ENCODE measurements around the gene LAX1.
"Not testable (repeated sequence)": the region's sequence is repeated elsewhere in the genome, so short reads cannot be mapped to it uniquely, and the experiment has no call there.

LAX1 gene

DNA sequence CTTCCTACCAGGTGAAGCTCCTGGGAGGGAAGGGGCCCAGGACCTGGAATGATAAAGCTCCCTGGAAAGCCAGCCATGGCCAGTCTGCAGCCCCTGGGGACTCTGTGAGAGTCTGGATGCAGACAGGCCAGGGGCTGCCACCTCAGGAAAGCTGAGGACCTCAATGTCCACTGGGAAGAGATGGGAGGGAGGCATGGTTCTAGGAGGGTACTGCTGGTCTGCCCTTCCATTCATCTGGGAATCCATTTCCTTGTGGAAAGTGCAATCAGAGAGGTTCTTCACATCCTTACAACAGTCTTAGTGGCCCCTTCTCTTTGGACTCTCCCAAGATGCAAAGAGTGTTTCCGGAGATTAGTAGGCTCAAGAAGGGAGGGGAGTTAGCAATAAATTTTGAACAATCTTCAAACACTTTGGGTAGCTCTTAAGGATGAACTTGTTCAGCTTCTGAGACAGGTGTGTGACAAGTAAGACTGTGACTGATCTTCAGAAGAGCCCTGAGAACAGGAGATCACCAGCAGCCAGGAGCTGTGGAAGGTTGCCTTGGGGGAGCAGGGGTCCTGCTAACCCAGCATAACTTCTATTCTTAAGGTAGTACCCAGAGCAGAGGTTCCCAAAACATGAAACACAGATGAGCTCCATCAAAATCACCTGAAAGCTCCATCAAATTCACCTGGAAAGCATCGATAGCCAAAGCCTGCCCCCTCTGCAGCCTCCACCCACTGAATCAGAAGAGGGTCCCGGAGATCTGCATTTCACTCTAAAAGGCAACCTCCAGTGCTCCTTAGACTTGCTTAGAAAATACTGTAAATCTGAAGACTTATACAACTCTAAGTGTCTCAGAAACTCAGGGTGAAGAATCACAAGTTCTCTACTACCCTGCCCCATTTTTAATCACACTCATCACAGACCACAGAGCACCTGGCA, 616 bp upstream of the LAX1 start:
- no peak overlapping the region for H3K4me3 ChIP-seq (ENCODE audit: low read depth, low read length)
- no peak for DNase-seq (ENCODE audit: low read depth)

DNA sequence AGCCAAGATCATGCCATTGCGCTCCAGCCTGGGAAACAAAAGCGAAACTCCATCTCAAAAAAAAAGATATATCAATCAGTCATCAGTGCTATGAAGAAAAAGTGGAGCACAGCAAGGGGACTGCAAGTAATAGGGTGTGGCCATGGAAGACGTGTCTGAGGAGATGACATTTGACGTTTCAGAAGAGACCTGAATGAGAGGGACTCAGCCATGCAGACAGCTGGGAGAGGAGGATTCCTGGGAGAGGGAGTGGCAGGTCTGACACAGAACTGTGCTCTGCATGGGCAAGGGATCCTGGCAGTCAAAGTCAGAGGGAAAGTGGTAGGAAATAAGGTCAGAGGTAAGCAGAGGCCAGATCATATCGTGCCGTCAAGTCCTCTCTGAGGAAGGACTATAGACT, 3.3 kb downstream of the LAX1 start:
- no peak overlapping the region for H3K4me3 ChIP-seq (ENCODE audit: low read depth, low read length)
- DNase-seq (ENCODE audit: low read depth): no peak

DNA sequence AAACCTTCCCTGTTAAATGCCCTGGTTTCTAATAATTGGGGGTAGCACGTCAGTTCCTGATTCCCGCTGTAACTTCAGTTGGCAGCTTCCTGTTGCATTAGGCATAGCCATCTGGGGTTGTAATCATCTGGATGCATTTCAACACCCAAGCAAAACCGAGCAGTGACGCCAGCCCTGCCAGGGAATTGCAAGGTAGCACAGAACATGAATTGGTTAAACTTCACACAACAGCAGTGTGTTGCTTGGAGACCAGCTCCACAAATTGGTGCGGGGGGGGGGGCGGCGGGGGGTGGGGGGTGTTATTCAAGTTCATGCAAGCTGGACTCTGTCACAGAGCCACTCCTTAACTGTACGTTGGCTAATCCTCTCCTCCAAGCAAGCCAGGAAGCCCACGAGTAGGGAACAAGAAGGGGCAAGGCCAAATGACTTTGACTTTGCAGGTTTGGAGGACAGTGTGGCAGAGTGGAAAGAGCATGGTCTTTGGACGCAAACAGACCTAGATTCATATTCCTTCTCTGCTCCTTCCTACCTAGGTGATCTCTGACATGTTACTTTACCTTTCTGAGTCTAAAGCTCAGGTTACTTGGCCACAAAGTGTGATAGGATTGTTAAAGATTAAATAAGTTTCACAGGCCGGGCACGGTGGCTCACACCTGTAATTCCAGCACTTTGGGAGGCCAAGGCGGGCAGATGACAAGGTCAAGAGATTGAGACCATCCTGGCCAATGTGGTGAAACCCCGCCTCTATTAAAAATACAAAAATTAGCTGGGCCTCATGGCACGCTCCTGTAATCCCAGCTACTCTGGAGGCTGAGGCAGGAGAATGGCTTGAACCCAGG, 4.7 kb downstream of the LAX1 start:
- peak; percentile 84 for DNase-seq (ENCODE audit: low read depth)
- no peak overlapping the region for H3K4me3 ChIP-seq (ENCODE audit: low read depth, low read length)

DNA sequence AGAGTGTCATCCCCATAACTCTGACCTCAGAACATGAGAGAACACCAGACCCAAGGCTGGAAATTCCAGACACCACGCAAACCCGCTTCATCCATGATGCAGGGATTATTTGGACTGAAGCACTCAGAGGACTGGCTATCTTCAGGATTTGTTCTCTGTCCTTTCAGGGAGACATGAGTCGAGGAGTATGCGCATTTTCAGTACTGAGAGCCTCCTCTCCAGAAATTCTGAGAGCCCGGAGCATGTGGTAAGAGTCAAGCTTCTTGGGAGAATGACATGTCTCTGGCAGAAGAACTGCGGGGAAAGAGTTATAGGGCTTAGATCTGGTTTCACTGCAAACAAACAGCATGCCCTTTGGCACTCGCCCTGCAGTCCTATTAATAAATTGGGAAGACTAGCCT, 6.9 kb downstream of the LAX1 start:
- DNase-seq (ENCODE audit: low read depth): no peak
- no peak overlapping the region for H3K4me3 ChIP-seq (ENCODE audit: low read depth, low read length)

DNA sequence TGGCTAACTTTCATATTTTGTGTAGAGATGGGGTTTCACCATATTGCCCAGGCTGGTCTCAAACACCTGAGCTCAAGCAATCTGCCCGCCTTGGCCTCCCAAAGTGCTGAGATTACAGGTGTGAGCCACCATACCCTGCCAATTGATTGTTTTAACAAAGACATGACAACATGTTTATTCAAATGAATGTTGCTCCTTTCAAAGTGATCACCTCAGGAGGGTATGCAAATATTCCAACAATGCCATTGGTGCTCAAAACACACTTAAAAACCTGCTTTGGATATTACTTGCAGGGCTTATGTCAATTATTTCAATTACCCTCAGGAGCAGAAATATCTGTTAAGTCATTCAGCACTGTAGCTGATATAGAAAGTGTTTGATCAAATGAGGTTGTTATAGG, 7.9 kb downstream of the LAX1 start:
- no peak overlapping the region for H3K4me3 ChIP-seq (ENCODE audit: low read depth, low read length)
- no peak for DNase-seq (ENCODE audit: low read depth)

DNA sequence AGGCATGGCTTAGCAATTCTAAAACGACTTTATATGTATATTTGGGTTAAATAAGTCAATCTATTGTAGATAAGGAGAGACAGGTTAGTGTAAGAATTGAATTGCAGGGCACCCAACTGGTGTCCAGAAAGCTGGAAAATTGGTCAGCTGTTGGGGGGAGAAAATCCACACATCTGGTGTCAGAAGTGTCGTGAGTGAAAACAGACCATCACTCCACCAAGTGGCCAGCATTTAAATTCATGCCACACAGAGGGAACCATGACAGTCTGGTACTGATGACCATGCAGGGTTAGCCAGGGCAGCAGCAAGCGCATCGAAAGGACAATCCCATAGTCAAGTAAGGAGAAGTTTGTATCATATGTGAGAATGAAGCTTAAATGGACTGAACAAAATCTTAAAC, 11.7 kb downstream of the LAX1 start:
- H3K4me3 ChIP-seq (ENCODE audit: low read depth, low read length): no peak overlapping the region
- no peak for DNase-seq (ENCODE audit: low read depth)

DNA sequence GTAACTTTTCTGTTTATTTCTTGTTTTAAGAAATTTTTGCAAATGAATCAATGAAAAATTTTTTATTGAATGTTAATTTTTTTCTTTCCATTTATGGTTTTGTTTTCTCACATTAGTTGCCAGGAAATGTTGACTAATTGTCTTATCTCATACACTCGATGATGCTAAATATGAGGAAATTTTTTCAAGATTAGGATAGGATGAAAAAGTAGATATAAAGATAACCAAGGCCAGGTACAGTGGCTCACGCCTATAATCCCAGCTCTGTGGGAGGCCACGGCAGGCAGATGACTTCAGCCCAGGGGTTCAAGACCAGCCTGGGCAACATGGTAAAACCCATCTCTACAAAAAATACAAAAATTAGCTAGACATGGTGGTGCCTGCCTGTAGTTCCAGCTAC, 12.6 kb downstream of the LAX1 start:
- no peak overlapping the region for H3K4me3 ChIP-seq (ENCODE audit: low read depth, low read length)
- DNase-seq (ENCODE audit: low read depth): no peak

DNA sequence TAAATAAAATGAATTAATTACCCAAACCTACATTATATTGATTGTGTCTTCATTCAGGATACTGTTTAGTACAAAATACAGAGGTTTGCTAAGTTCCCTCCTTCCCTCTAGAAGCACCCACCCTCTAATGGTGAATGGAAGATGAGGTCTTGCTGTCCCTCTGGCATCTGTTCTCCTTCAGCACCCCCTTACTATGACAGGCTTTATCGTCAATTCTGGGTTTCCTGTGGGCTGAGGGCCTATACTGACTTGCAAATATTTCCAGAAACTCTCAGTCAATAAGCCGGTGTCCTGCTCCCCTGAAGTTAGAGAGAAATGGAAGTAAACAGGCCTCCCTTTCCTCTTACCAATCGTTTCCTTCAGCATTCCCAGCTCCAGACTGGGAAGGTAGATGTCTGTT, 13.2 kb downstream of the LAX1 start:
- DNase-seq (ENCODE audit: low read depth): no peak
- no peak overlapping the region for H3K4me3 ChIP-seq (ENCODE audit: low read depth, low read length)

DNA sequence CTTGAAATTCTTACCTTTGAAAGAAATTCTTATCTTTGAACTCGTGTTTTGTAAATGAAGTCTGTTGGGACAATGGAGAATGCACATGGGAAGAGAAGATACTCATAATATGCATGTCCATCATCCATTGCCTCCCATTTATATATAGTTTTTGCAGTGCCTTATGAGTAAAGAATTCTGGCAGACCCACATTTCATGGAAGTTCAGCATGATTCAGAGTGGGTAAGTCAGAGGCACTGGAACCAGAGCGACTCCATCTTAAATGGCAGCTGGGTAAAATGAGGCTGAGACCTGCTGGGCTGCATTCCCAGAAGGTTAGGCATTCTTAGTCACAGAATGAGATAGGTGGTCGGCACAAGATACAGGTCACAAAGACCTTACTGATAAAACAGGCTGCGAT, 13.8 kb downstream of the LAX1 start:
- H3K4me3 ChIP-seq (ENCODE audit: low read depth, low read length): no peak overlapping the region
- DNase-seq (ENCODE audit: low read depth): no peak

DNA sequence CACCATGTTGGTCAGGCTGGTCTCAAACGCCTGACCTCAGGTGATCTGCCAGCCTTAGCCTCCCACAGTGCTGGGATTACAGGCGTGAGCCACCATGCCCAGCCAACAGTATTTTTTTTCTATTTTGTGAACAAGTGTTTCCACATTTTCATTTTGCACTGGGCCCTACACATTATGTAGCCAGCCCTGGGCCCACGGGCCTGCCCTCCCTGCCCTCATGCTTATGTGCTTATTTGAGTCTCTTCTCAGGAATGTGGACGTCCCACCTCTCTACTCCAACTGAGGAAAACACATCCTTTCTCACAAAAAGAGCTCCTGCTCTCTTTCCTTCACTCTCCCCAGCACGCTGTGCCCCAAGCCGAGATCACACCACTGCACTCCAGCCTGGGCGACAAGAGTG, 17.0 kb downstream of the LAX1 start:
- no peak for DNase-seq (ENCODE audit: low read depth)
- H3K4me3 ChIP-seq (ENCODE audit: low read depth, low read length): no peak overlapping the region

DNA sequence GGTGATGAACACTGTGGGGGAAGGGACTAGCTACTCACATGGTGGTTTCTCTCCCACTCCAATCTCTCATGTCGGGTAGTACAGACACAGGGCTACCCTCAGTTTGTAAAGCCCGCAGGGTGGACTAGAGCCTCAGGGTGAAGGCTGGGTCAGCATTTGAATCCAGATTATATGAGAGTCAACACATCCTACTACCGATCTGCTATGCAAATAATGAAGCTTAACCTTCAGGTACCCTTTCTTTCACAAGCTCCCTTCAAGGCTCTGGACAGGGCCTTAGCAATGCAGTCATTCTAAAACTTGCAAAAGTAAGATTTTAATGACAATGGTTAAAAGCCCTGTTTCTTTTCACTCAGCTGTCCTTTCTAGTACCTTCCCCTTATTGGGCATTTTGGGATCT, 25.0 kb downstream of the LAX1 start:
- DNase-seq (ENCODE audit: low read depth): no peak
- H3K4me3 ChIP-seq (ENCODE audit: low read depth, low read length): no peak overlapping the region

DNA sequence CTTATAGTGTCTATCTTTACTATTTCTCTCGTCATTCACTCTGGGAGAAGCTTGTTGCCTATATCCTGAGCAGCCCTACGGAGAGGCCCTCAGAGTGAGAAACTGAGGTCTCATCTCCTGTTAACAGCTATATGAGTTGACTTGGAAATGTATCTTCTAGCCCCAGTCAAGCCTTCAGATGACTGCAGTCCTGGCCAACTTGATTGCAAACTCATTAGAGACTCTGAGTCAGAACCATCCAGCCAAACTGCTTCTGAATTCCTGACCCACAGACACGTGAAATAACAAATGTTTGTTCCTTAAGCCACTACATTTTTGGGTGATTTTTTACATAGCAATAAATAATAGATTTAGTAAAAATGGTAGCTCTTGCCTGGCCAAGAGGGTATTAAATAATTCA, 26.5 kb downstream of the LAX1 start:
- no peak for DNase-seq (ENCODE audit: low read depth)
- no peak overlapping the region for H3K4me3 ChIP-seq (ENCODE audit: low read depth, low read length)

DNA sequence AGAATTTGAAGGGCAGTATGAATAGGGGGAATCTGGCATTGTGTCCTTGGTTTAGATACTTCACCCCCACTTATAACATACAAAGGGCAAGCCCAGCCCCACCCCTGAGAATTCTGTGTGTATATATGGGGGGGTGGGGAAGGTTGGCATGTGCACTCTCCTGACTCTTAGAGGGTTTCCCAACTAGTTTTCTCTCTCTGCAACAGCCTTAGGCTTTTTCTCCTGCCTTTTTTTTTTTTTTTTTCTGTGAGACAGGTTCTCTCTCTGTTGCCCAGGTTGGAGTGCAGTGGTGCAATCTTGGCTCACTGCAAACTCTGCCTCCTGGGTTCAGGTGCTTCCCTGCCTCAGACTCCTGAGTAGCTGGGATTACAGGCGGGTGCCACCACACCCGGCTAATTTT, 27.5 kb downstream of the LAX1 start:
- DNase-seq (ENCODE audit: low read depth): no peak
- no peak overlapping the region for H3K4me3 ChIP-seq (ENCODE audit: low read depth, low read length)

DNA sequence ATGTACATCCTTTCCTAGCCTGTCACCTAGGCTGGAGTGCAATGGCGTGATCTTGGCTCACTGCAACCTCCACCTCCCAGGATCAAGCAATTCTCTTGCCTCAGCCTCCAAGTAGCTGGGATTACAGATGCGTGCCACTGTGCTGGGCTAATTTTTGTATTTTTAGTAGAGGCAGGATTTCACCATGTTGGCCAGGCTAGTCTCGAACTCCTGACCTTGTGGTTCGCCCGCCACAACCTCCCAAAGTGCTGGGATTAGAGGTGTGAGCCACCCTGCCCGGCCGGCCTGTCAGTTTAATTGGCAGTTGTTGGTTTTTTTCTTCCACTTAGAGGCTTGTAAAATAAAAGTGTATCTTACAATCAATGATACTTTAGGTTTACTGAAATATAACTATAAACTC, 28.6 kb downstream of the LAX1 start:
- not testable (repeated sequence) for DNase-seq (ENCODE audit: low read depth); H3K4me3 ChIP-seq (ENCODE audit: low read depth, low read length)

DNA sequence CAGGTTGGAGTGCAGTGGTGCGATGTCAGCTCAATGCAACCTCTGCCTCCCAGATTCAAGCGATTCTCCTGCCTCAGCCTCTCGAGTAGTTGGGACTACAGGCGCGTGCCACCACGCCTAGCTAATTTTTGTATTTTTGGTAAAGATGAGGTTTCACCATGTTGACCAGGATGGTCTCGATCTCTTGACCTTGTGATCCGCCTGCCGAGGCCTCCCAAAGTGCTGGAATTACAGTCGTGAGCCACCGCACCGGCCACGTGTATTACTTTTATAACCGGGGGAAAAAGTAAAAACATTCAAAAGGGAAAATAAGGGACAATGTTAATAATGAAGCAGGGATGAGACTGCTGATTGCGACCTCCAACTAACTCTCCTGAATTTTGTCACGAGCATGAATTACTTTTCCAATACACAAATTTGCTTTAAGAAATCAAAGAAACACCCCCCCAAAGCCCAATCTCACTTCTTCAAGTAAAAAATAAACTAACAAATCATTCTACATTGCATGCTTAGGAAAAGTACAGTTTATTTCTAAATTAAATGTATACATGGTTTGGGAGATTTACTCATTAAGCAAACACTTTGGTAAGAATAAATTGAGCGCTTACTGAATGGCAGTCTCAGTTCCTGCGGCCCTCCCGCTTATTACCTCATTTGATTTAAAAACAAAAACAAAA, 29.9 kb downstream of the LAX1 start:
- DNase-seq (ENCODE audit: low read depth): no peak
- H3K4me3 ChIP-seq (ENCODE audit: low read depth, low read length): peak overlapping the region; percentile 62

DNA sequence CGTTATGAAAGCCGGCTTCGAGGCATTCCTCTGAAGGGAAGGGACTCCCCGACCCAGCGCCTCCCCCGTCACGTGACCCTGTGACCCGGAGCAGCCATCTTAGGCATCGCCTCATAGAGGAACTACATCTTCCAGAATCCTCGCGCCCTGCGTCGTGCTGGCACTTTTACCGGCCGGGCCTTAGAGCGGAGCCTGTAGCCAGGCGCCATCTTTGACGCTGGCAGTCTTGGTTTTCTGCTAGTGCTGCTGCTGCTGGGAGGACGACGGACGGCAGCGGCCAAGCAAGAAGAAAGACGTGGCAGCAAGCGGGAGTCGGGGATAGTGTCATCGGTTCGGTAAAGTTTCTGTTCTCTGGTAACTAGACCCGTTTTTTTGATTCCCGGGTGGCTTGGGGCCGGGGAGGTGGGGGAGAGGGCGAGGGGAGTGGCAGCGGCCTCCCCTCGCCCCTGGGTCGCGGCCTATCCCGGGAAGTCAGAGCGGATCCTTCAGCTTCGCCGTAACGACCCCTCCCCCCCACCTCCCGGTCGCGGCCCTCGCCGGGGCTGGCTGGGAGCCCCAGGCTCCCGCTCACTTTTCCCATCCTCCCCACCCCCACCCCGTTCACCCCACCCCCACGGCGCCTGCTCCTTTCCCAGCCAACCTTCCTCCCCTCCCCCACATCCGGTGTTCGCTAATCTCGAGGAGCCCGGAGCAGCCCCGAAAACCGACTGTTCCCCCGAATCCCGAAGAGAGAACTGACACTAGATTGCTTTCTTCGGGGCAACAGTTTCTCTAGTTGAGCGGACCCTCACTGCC, 30.7 kb downstream of the LAX1 start, which contains the start of the genes ZBED6 and ZC3H11A:
TSS of gene ZBED6 (plus strand) at position 183 of the 795 bp plus-strand sequence. CDS start 1,900 bp downstream, outside the sequence.
TSS of gene ZC3H11A (plus strand) at position 183 of the 795 bp plus-strand sequence. CDS start 21,448 bp downstream, outside the sequence.
- H3K4me3 ChIP-seq (ENCODE audit: low read depth, low read length): peak within 1 kb of the TSS; percentile 62
- peak; percentile 92 for DNase-seq (ENCODE audit: low read depth)

DNA sequence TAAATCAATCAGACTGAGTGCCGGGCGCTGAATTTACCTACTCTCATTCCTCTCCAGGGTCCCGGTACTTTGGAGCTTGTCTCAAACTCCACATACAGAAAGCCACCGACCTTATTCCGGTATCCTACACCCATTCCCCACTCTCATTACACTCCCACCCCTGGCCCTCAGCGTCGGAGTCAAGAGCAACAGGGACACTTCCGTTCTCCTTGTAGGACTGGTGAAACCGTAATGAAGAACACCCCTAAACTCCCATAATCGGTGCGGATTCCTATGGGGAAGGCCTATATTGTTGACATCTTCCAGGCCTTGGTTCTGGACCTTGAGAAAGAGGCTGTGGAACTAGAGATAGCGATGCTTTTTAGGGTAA, 31.2 kb downstream of the LAX1 start:
- DNase-seq (ENCODE audit: low read depth): no peak
- H3K4me3 ChIP-seq (ENCODE audit: low read depth, low read length): peak overlapping the region; percentile 62

DNA sequence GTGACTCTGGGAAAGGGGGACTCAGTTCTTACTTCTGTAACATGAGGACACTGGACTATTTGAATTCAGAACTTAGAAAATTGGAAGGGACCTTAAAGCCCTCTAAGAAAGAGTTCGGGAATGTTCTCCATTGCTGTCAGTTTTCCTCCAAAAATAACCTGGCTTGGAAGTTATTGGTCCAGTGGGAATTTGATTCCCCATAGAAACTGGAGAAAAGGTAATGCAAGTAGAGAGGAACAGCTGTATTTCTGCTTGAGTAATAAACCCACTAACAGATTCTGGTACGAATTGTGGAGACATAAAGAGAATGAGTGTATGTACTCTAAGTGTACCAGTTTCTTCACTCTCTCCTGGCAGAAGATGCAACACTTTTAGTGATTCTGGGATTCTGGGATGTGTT, 32.2 kb downstream of the LAX1 start:
- peak overlapping the region; percentile 62 for H3K4me3 ChIP-seq (ENCODE audit: low read depth, low read length)
- peak; percentile 19 for DNase-seq (ENCODE audit: low read depth)
